ENCODE data around the gene TNFRSF8.

Gene TNFRSF8

DNA sequence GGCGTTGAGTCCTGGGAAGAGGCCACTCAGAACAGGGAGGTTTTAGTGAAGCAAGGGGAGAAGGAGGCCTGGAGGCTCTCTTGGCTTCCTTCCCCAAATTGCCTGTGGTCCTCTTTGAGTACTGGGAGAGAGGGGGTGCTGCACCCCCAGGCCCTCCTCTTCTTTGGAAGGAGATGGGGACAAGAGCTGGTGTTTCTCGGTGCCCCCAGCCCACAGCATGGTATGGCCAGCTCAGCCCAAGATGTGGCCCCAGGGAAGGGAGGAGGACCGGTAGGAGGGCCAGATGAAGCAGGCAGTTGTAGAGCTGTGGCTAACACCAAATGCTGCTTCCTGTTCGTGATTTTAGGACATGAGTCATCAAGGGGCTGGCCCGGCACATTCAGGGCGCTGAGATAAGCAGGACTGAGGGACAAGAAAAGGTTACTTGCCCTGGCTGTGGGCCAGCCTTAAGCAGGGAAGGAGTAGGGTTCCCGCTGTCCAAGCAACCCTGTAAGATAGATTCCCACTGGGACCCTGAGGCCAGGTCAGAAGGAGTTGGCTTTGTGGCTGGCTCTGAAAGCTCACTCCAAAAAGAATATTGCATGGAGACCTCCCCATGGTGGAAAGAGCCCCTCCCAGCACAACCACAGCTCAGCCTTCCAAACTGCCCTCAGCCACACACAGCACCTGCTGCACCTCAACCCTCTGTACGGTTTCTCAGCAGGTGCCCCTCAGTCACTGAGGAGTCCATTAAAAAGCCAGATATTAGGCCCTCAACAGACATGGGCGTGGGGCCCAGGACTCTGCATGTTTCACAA lies 98.8 kb downstream of the TNFRSF8 start:
- peak in 8 of 14 donors; percentile 28 to 64 (median 48) for DNase-seq

DNA sequence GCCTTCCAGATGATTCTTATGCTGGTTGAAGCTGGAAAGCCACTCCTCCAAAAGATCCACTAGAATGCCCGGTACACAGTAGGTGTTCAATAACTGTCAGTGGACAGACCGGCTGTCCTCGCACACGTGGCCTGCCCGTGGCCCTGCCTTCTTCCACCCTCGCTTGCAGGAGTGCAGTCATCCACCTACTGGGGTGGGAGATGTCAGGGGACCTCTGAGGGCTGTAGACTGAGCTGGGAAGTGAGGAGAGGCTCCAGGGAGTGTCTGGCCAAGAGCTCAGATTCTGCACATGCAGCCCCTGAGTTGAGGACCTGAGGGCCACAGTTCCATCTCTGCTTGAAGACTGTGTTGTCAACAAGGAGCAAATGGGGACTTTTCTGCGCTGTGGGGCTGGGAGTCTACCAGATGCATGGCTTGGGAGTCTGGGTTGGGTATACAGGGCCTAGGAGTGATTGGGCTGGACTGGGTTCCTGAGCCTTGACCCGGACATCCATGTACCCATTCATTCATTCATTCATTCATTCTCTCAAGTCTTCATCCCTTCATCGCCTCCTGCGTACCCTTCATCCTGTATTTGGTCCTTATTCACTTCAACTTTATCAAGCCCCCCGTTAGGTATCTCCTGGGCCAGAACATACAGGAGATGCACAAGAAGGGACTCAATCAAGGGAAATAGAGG lies 99.5 kb downstream of the TNFRSF8 start:
- no peak for DNase-seq

DNA sequence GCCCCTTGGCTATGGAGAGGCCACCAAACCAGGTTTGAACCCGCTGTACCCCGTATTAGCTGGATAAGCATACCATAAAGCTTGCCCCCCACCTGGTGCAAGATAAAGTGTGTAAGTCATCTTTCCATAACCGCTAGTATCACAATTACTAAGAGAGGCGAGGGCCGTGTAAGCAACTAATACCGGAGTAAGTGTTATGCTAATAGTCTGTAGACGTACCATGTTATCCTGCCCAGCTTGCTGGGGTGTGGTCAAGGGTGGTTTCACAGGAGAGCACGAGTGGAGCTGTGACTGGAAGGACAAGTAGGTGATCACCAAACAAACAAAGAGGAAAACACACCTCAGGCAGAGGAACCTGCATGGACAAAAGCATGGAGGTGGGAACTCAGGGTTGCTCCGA lies 100.1 kb downstream of the TNFRSF8 start:
- DNase-seq: no peak

DNA sequence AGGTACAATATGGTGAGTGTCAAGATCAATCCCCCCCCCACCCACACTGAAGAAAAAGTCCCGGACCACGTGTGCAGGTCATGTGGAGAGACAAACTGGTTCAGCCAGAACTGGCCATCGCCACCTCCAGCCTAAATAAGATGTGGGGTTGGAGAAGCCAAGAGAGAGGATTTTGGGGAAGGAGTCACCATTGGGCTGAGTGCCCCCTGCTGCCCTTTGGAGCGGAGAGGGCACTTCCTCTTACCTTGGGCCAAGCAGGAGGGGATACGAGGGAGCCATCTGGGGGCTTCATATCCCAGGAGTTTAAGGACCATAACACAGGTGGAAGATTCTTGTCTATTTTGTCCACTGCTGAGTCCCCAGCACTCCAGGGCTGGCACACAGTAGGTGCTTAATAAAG lies 101.1 kb downstream of the TNFRSF8 start:
- no peak for DNase-seq

DNA sequence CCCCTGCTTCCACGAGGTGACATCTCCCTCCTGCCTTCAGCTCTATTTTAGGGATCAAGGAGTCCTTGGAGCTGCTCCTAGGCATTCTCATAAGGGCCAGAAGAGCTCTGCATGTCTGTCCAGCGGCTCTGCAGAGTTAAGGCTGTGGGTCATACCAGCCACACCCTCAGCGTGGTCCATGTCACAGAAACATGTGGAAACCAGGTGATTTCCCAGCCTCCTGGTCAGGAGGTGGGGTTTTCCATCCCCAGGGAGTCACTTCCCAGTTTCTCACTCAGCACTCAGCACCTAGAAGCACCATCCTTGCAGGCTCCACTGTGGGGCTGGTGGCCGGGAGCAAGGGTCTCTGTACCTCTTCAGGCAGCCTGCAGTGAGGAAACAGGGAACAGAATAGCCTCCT lies 102.2 kb downstream of the TNFRSF8 start:
- no peak for DNase-seq

DNA sequence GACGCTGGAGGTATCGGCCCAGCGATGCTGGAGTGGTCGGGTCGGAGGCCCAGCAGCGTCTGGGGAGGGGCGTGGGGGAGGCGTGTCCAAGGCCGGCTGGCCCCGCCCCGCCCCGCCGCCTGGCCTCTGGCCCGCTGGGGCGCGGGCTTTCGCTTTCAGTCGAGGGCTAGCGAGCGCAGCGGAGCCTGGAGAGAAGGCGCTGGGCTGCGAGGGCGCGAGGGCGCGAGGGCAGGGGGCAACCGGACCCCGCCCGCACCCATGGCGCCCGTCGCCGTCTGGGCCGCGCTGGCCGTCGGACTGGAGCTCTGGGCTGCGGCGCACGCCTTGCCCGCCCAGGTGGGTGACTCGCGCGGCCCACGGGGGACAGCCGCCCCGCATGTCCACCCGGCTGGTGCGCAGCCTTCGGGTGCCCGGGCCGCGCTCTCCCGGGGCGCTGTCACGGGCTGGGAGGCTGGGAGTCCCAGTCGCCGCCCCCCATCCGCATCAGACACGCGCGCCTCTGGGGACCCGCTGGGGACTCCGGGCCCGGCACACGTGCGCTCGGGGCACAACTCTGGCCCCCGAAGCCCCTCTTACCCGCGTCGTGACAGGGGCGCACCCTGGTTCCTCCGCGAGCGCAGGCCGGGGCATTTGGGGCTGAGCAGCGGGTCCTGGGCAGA lies 103.9 kb downstream of the TNFRSF8 start, which contains the start of gene TNFRSF1B:
TSS of gene TNFRSF1B (plus strand) at position 158 of the 659 bp plus-strand sequence. CDS start at position 259, 101 bp downstream.
- DNase-seq: peak in 4 of 14 donors; percentile 27 to 42 (median 32)

DNA sequence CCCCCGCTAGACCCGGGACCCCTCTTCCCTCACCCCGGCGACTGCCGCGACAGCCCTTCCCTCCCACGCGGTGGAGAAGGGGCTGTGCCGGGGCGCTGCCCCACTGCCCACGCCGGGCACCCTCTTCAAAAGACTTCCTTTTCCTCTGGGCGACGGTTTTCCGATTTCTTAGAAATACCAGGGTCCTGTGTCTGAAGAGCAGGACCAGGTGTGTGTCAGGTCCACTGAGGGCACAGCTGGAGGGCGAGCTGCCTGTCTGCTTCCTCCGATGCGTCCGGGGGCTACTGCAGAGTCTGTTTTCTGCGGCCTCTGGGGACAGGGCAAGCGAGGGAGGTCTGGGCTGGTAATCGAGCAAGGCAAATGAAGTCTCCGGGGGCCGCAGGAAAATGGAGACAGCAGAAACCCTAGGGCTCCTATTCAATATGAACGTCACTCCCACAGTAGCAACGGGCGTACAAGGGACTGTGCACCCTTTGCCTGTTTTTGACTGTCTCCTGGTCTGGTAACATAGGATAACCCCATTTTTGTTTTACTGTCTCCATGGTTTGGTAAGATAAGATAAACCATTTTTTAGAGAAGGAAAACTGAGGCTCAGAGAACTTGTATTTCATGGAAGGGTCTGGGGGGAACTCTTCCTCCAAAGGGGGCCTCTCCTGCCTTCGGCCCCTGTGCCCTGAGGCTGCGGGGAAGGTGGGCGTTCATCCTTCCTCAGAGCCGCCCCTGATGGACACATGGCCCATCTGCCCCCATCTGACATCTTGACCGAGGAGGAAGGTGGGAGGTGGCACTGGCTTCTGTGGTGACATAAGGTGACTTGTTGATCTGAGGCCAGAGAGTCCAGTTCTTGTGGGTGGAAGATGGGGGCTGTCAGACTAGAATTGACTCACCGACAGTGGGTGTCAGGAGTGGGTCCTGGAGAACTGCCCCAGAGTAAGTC lies 104.7 kb downstream of the TNFRSF8 start:
- no peak for DNase-seq

DNA sequence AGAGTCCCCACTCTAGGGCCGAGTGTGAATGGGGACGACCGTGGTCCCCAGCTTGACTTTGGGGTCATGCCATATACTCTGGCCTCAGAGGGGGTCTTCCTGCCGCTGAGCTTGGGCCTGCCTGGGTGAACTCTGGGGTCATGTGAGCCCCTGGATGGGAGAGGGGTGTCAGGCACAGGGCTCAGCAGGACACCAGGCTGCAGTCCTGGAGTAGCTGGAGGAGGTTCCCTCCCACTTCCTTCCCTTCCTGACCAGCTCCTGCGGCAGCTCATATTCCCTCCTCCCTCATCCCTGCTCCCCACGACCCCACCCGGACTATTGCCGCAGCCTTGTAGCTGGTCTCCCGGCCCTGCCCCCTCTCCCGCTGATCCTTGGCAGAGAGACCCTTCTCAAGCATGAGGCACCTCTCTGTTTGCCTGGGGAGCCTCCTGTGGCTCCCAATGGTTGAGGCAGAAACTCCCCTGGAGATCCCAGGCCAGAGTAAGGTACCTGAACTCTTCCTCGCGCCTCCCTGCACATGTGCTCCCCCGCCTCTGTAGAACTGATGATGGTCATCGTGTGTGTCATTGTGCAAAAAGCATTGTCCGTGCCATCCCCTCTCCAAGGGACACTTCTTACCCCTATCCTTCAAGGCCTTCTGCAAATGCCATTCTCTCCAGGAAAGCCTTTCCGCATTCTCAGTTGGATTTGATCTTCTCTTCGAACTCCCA lies 105.5 kb downstream of the TNFRSF8 start:
- no peak for DNase-seq

DNA sequence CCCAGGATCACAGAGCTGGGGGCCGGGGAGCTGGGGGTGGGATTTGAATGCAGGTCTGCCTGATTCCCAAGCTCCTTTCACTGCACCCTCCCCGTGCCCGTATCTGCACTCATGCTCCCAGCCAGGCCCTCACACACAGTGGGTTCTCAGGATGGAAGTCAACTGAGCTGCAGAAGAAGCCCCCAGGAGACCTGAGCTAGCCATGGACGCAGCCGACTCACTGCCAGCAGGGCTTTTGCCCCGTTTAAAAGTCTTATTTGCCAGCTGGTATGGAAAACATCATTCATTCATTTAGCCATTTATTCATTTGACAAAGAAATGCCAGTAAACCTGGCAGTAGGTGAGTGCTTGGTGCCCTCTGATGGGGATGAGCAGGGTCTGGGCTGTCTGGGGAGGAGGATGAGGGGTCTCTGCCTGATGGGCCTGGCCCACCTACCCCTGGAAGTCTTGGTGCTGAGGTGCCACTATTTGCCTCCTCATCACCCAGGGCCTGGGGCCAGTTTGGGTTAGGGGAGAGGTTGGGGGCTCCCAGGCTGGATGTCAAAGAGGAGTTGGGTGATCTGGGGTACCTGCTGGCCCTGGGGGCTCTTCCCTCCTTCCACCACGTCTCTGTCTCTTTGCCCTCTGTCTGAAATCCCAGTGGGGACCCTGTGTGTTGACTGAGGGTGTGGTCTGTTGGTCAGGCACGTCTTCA lies 106.5 kb downstream of the TNFRSF8 start:
- no peak for DNase-seq

DNA sequence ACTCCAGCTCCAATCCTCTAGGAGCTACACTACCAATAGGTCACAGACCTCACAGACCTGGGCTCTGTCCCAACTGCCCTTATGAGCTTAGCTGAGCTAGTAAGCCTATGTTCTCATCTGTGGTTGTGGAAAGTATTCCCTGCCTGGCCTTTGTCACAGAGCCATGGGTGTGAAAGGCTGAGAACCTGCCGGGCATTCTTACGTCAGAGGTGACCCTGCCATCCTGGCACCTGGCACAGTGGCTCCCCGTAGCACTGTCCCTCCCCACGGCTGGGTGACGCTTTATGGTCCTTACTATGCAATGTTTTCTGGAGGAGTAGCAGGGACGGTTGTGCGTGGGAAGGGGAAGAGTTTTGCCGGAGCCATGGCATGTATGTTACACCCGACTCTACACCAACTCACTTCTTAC lies 107.2 kb downstream of the TNFRSF8 start:
- DNase-seq: no peak

DNA sequence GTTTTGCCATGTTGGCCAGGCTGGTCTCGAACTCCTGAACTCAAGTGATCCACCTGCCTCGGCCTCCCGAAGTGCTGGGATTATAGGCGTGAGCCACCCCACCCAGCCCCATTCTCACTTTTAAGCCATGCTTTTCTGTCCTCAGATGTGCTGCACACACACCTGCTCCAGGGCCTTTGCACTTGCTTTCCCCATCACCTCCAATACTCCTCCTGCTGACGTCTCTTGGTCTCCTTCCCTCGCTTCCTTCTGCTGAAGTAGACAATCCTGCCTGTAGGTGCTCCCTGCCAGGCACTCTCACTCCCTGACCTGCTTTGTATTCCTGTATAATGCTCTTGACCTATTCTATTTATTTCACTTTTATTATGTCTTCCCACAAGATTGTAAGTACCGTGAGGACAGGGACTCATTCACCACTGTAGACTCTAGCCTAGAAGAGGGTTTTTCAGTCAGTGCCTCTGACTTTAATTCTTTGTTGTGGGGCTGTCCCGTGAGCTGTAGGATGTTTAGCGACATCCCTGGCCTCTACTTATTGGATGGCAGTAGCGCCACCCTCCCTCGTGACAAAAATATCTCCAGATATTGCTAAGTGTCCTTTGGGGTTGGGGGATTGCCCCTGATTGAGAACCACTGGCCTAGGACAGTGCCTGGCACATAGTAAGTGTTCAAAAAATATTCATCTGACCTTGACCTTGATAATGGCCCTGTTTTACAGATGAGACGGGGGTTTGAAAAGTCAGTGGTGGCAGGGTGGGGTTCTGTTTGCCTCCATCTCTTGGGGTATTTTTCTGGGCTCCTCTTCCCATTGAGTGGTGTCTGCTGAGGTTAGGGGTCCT lies 108.3 kb downstream of the TNFRSF8 start:
- DNase-seq: no peak

DNA sequence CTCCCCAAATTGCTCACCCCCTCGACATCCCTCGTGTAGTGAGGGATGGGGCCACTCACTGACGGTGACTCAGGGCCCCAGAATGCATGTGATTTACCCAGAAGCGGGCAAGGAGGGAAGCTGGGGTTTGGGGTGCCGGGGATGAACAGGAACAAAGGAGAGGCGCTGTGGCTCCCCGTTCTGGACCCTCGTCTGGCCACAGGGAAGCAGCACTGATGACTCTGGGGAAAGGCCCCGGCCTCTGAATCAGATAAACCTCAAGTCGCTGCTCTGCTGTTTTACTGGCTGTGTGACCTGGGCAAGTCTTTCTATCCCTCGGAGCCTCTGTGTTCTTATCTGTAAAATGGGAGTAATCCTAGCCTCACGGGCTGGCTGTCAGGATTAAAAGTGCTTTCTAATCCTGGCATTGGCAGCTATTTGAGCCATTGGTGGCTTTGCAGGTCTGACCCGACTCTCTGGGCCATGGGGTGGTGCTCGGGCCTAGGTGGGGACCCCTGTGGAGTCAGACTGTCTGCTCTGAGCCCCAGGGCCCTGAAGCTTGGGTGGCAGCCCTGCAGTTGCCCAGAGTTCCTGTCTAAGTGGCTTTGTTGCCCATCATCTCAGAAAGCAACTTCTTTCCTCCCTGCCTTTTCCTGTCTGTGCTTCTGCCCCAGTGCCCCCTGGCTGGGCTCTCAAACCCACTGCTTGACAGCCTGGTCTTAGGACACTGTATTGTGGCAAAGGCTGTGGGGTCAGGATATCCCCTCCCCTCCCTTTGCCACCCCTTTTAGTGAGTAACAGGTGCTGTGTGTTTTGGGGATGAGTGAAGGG lies 109.1 kb downstream of the TNFRSF8 start:
- DNase-seq: no peak

DNA sequence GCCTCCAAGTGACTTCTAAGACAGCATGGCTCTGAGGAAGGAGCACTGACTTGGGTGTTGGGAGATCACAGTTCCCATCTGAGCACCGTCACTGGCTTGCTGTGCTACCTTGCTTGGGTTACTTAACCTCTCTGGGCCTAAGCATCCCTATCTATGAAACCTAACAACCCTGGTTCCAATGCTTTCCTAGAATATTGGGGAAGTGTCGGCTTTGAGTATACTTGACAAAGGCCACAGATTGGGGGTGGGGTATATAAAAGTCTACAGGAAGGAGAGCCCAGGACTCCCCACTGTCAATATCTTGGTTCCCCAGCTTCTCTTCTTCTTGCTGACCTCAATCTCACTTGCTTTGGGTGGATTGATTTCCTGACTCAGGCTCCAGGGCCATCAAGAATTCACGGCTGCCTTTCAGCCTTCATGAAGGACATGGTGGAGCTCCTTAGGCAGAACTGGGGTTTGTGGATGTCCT lies 110.0 kb downstream of the TNFRSF8 start:
- no peak for DNase-seq

DNA sequence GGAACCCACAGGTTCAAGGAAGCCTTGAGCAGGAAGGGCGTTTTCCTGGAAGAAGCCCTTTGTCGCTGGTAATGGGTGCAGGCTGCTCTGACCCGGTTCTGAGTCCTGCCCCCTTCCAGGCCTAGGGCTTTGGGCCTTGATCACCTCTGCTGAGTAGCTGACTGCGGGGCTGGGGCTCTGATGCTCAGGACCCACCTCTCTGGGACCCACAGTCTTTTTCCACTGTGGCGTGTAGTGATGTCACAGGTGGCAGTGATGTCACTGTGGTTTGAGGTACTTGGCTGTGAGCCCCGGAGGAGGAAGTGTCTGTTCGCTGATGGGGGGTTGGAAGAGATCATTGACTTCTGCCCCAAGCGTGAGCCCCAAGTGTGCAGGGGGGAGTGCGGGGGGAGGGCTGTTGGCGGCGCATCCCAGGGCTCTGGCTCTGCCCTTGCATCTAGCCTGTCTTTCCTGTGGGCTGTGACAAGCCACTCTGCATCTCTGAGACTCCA lies 110.6 kb downstream of the TNFRSF8 start:
- peak in 7 of 14 donors; percentile 9 to 39 (median 33) for DNase-seq

DNA sequence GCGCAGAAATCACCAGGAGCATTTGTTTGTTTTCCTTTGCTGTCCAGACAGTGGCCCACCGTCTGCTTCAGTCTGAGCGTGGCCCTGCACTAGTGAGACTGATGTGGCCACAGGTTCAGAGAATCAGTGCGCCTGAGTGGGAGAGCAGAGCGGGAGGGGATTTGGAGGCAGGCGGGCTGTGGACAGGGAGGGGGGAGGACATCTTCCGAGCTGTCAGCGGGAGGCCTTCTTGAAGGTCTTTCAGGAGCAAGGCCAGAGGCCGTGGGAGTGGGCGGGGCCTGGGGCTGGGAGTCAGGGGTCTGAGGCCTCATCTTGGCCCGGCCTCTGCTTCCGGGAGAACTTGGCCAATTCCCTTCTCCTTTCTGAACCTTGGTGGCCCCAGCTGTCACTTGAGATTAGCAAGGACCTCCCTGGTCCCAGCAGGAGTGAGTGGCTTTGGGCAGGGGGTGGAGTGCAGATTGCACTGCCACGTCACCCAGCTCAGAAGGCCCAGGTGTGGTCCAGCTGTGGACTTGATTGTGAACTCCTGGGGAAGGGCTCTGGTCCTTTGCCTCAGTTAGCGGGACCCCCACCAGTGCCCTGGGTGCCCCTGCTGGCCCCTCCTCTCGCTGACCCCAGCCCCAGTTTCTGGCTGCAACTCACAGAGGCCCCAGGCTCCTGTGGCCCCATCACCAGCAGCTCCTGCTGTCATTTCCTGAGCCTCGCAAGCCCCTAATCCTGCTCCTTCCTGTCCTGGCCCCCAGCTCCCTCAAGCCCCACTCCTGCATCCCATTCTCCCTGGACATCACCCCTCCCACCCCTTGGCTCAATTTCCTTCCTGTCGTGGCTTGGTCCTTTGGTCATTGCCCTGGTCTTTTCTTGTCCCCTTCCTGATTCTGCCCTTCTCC lies 112.1 kb downstream of the TNFRSF8 start:
- DNase-seq: peak in 1 of 14 donors; percentile 13

DNA sequence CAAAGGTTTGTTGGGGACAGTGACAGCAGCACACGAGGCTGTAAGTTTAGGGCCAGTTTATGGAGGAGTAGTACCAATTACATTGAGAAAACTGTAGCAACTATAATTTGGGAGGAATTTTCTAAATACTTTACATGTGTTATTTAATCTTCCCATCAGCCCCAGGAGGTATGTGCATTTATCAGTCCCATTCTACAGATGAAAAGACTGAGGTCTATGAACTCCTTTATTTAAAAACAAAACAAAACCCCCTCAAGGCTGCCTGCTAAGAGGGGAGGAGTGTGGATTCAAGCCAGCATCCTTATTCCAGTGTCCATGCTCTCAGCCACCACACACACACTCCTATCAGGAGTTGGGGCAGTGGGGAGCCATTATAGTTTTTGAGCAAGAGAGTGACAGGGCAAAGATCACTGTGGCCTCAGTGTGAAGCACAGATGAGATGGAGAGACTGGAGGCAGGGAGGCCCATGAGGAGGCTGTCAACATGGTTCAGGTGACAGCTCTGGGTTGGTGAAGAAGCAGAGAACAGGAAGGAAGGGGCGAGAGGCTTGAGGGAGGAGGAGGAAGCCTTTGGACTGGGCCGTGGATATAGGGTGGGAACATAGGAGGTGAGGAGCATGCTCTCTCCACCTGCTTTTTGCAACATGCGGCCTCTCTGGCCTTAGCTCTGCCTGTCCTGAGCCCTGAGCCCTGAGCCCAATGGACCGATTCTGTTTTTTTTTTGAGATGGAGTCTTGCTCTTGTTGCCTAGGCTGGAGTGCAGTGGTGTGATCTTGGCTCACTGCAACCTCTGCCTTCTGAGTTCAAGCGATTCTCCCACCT lies 113.4 kb downstream of the TNFRSF8 start:
- DNase-seq: no peak
